ENCODE measurements around the gene CCDC92.

CCDC92 gene

GRCh38 chr12:123997033-123997822, 24.6 kb upstream of the CCDC92 start:
- Histone ChIP-seq H3K27ac (ENCODE audit: low read length) (no peak overlapping the region), H3K9ac (ENCODE audit: low read length) (no peak overlapping the region), H3K79me2 (ENCODE audit: low read length) (peaks cover 13% of the 10 kb centered on the region), H3F3A (ENCODE audit: insufficient read depth, low read length) (no peaks in the 10 kb centered on the region), H3K9me3 (replicated peaks; ENCODE audit: insufficient read depth, low read length) (no peaks in the 10 kb centered on the region), H3K4me2 (ENCODE audit: low read depth, low read length) (no peak overlapping the region), H3K27me3 (replicated peaks; ENCODE audit: insufficient read depth, low read length) (no peaks in the 10 kb centered on the region), H3K4me3 (ENCODE audit: low read length) (no peak overlapping the region), H3K36me3 (replicated peaks; ENCODE audit: insufficient read depth, low read length) (no peaks in the 10 kb centered on the region), H3K4me1 (ENCODE audit: low read length) (no peaks in the 10 kb centered on the region), H4K20me1 (ENCODE audit: insufficient read depth, low read length) (no peaks in the 10 kb centered on the region), H3K9me2 (replicated peaks; ENCODE audit: insufficient read depth, low read length) (no peaks in the 10 kb centered on the region), H2AFZ (ENCODE audit: low read length) (no peak overlapping the region)
- TF ChIP-seq, protein P1, sequence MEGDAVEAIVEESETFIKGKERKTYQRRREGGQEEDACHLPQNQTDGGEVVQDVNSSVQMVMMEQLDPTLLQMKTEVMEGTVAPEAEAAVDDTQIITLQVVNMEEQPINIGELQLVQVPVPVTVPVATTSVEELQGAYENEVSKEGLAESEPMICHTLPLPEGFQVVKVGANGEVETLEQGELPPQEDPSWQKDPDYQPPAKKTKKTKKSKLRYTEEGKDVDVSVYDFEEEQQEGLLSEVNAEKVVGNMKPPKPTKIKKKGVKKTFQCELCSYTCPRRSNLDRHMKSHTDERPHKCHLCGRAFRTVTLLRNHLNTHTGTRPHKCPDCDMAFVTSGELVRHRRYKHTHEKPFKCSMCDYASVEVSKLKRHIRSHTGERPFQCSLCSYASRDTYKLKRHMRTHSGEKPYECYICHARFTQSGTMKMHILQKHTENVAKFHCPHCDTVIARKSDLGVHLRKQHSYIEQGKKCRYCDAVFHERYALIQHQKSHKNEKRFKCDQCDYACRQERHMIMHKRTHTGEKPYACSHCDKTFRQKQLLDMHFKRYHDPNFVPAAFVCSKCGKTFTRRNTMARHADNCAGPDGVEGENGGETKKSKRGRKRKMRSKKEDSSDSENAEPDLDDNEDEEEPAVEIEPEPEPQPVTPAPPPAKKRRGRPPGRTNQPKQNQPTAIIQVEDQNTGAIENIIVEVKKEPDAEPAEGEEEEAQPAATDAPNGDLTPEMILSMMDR (IDR thresholded peaks at IDR 0.05; ENCODE audit: low read length): no peak
- no peak for TF ChIP-seq EZH2phosphoT487 (IDR thresholded peaks at IDR 0.05; ENCODE audit: low read length)
- TF ChIP-seq EZH2 (optimal IDR thresholded peaks at IDR 0.05; ENCODE audit: low read depth, low read length): no peak
- DNase-seq: no peak

DNA sequence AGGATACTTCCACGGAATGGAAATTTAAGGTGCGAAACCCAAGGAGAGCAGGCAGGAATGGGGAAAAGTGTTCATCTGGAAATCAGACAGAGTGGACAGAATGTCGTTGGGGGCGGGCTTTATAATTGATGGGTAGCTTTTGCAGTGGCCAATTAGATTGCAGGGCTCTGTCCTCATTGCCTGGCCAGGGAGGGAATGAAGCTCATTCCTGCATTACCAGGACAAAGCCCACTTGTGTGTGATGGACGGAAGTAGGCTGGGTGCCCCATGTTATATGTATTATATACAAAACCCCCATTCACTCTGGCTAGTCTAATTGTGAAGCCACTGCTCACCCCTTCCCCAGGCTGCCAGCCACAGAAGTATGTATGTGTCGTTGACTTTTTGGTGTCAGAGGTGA, 23.9 kb upstream of the CCDC92 start:
- no peak overlapping the region for H3K4me2 ChIP-seq (ENCODE audit: low read depth, low read length)
- TF ChIP-seq, protein P1 (IDR thresholded peaks at IDR 0.05; ENCODE audit: low read length): no peak
- TF ChIP-seq EZH2 (optimal IDR thresholded peaks at IDR 0.05; ENCODE audit: low read depth, low read length) (no peak), EZH2phosphoT487 (IDR thresholded peaks at IDR 0.05; ENCODE audit: low read length) (no peak)
- H3K27ac ChIP-seq (ENCODE audit: low read length): no peak overlapping the region
- H3K9me3 ChIP-seq (replicated peaks; ENCODE audit: insufficient read depth, low read length): no peaks in the 10 kb centered on the region
- no peak overlapping the region for H3K4me3 ChIP-seq (ENCODE audit: low read length)
- DNase-seq: no peak
- H3K4me1 ChIP-seq (ENCODE audit: low read length): no peaks in the 10 kb centered on the region
- no peaks in the 10 kb centered on the region for H3K27me3 ChIP-seq (replicated peaks; ENCODE audit: insufficient read depth, low read length)
- H3K79me2 ChIP-seq (ENCODE audit: low read length): peaks cover 13% of the 10 kb centered on the region
- H3K9ac ChIP-seq (ENCODE audit: low read length): no peak overlapping the region
- no peaks in the 10 kb centered on the region for H3K9me2 ChIP-seq (replicated peaks; ENCODE audit: insufficient read depth, low read length)
- no peaks in the 10 kb centered on the region for H3K36me3 ChIP-seq (replicated peaks; ENCODE audit: insufficient read depth, low read length)
- no peaks in the 10 kb centered on the region for H4K20me1 ChIP-seq (ENCODE audit: insufficient read depth, low read length)
- H3F3A ChIP-seq (ENCODE audit: insufficient read depth, low read length): no peaks in the 10 kb centered on the region
- no peak overlapping the region for H2AFZ ChIP-seq (ENCODE audit: low read length)

GRCh38 chr12:123995023-123995748, 22.6 kb upstream of the CCDC92 start:
- Histone ChIP-seq H3K79me2 (ENCODE audit: low read length) (peaks cover 10% of the 10 kb centered on the region), H3K36me3 (replicated peaks; ENCODE audit: insufficient read depth, low read length) (no peaks in the 10 kb centered on the region), H3K4me3 (ENCODE audit: low read length) (no peak overlapping the region), H3K27me3 (replicated peaks; ENCODE audit: insufficient read depth, low read length) (no peaks in the 10 kb centered on the region), H3F3A (ENCODE audit: insufficient read depth, low read length) (no peaks in the 10 kb centered on the region), H3K4me1 (ENCODE audit: low read length) (no peaks in the 10 kb centered on the region), H3K4me2 (ENCODE audit: low read depth, low read length) (no peak overlapping the region), H3K9ac (ENCODE audit: low read length) (no peak overlapping the region), H2AFZ (ENCODE audit: low read length) (no peak overlapping the region), H3K9me2 (replicated peaks; ENCODE audit: insufficient read depth, low read length) (no peaks in the 10 kb centered on the region), H3K27ac (ENCODE audit: low read length) (no peak overlapping the region), H4K20me1 (ENCODE audit: insufficient read depth, low read length) (no peaks in the 10 kb centered on the region), H3K9me3 (replicated peaks; ENCODE audit: insufficient read depth, low read length) (no peaks in the 10 kb centered on the region)
- DNase-seq: no peak
- TF ChIP-seq, protein P1 (IDR thresholded peaks at IDR 0.05; ENCODE audit: low read length): no peak
- TF ChIP-seq EZH2phosphoT487 (IDR thresholded peaks at IDR 0.05; ENCODE audit: low read length) (no peak), EZH2 (optimal IDR thresholded peaks at IDR 0.05; ENCODE audit: low read depth, low read length) (no peak)
